ENCODE data around the gene OSBP2.
A peak's percentile ranks its signal among the peaks of the same experiment; 100 is the strongest.

Gene OSBP2

DNA sequence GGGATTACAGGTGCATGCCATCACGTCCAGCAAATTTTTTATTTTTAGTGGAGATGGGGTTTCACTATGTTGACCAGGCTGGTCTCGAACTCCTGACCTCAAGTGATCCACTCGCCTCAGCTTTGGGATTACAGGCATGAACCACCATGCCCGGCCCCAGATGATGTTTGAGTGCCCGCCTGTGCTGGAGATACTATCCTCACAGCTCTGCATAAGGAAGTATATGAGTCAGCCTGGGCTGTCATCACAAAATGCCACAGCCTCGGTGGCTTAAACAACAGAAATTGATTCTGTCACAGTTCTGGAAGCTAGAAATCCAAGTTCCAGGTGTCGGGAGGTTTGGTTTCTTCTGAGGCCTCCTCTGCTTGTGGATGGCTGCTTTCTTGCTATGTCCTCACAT lies 119.3 kb downstream of the OSBP2 start:
- Histone ChIP-seq H3K23ac (ENCODE audit: low read length in 2 of 2) (no peak overlapping the region), H3K27me3 (ENCODE audit: control insufficient read depth in 1 of 2, insufficient read depth in 1 of 2, low read length in 2 of 2) (peaks cover 0 to 9% of the 10 kb centered on the region in 2 experiments), H3K4me3 (ENCODE audit: insufficient read depth in 1 of 2, low read depth in 1 of 2, low read length in 2 of 2) (no peak overlapping the region), H3K36me3 (ENCODE audit: control insufficient read depth in 1 of 2, insufficient read depth in 2 of 2, low read depth in 1 of 2, low read length in 2 of 2) (no peaks in the 10 kb centered on the region), H4K91ac (ENCODE audit: low read length) (no peak overlapping the region), H2AFZ (ENCODE audit: low read depth, low read length) (no peak overlapping the region), H3K9me3 (ENCODE audit: control insufficient read depth, low read length) (no peaks in the 10 kb centered on the region), H2AK5ac (ENCODE audit: low read length, severe bottlenecking) (no peak overlapping the region), H3K27ac (ENCODE audit: low read length, poor library complexity, severe bottlenecking) (no peak overlapping the region), H2BK5ac (ENCODE audit: low read depth, low read length, poor library complexity, severe bottlenecking) (no peak overlapping the region), H2BK12ac (ENCODE audit: low read length in 2 of 2) (no peak overlapping the region), H4K8ac (ENCODE audit: low read length) (no peak overlapping the region), H2BK15ac (ENCODE audit: low read depth, poor library complexity, severe bottlenecking) (no peak overlapping the region), H3K4me2 (ENCODE audit: low read length, poor library complexity, severe bottlenecking) (no peak overlapping the region), H3K79me1 (replicated peaks; ENCODE audit: low read length, poor library complexity, severe bottlenecking) (no peaks in the 10 kb centered on the region), H2BK120ac (ENCODE audit: low read depth, low read length) (no peak overlapping the region), H3K18ac (ENCODE audit: low read depth in 1 of 2, low read length in 2 of 2) (no peak overlapping the region), H3K14ac (ENCODE audit: low read length in 2 of 2) (no peak overlapping the region), H3K4me1 (ENCODE audit: control insufficient read depth, insufficient read depth, low read depth, low read length) (peaks cover 3% of the 10 kb centered on the region), H3K4ac (ENCODE audit: low read depth in 1 of 2, low read length in 2 of 2) (no peak overlapping the region), H3K9ac (ENCODE audit: low read length) (no peak overlapping the region)
- DNase-seq: no peak
- WGBS: 76% methylated on average over 7 of the region's 7 CpGs

DNA sequence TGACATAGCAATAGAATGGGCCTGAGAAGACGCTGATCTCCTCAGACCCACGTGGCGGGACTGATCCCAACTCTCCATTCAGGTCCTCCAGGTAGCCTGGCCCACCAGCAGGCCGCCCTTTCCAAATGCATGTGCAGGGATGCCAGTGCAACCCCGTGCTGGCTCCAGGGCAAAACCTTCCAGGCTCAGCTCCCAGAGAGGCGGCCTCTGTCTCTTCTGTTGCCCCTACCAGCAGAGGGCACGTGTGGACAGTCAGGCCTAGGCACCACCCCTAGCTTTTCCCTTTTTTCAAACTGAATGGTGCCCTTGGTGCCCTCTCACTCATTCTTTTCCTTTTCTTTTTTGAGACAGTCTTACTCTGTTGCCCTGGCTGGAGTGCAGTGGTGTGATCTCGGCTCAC lies 121.7 kb downstream of the OSBP2 start:
- H3K4me1 ChIP-seq (ENCODE audit: control insufficient read depth, insufficient read depth, low read depth, low read length): peaks cover 2% of the 10 kb centered on the region
- H2BK12ac ChIP-seq (ENCODE audit: low read length in 2 of 2): no peak overlapping the region
- no peaks in the 10 kb centered on the region for H3K36me3 ChIP-seq (ENCODE audit: control insufficient read depth in 1 of 2, insufficient read depth in 2 of 2, low read depth in 1 of 2, low read length in 2 of 2)
- H3K27me3 ChIP-seq (ENCODE audit: control insufficient read depth in 1 of 2, insufficient read depth in 1 of 2, low read length in 2 of 2): peaks cover 3 to 30% of the 10 kb centered on the region in 2 experiments
- no peak overlapping the region for H2AFZ ChIP-seq (ENCODE audit: low read depth, low read length)
- H3K14ac ChIP-seq (ENCODE audit: low read length in 2 of 2): no peak overlapping the region
- H4K8ac ChIP-seq (ENCODE audit: low read length): no peak overlapping the region
- H3K9ac ChIP-seq (ENCODE audit: low read length): no peak overlapping the region
- 74% methylated on average over 7 of the region's 8 CpGs for WGBS
- no peak overlapping the region for H3K27ac ChIP-seq (ENCODE audit: low read length, poor library complexity, severe bottlenecking)
- H2BK120ac ChIP-seq (ENCODE audit: low read depth, low read length): no peak overlapping the region
- H2BK5ac ChIP-seq (ENCODE audit: low read depth, low read length, poor library complexity, severe bottlenecking): no peak overlapping the region
- H3K4me3 ChIP-seq (ENCODE audit: insufficient read depth in 1 of 2, low read depth in 1 of 2, low read length in 2 of 2): no peak overlapping the region
- H3K79me1 ChIP-seq (replicated peaks; ENCODE audit: low read length, poor library complexity, severe bottlenecking): no peaks in the 10 kb centered on the region
- no peaks in the 10 kb centered on the region for H3K9me3 ChIP-seq (ENCODE audit: control insufficient read depth, low read length)
- no peak for DNase-seq
- H3K18ac ChIP-seq (ENCODE audit: low read depth in 1 of 2, low read length in 2 of 2): no peak overlapping the region
- no peak overlapping the region for H3K4me2 ChIP-seq (ENCODE audit: low read length, poor library complexity, severe bottlenecking)
- H3K23ac ChIP-seq (ENCODE audit: low read length in 2 of 2): no peak overlapping the region
- H2BK15ac ChIP-seq (ENCODE audit: low read depth, poor library complexity, severe bottlenecking): no peak overlapping the region
- H2AK5ac ChIP-seq (ENCODE audit: low read length, severe bottlenecking): no peak overlapping the region
- no peak overlapping the region for H3K4ac ChIP-seq (ENCODE audit: low read depth in 1 of 2, low read length in 2 of 2)
- no peak overlapping the region for H4K91ac ChIP-seq (ENCODE audit: low read length)

DNA sequence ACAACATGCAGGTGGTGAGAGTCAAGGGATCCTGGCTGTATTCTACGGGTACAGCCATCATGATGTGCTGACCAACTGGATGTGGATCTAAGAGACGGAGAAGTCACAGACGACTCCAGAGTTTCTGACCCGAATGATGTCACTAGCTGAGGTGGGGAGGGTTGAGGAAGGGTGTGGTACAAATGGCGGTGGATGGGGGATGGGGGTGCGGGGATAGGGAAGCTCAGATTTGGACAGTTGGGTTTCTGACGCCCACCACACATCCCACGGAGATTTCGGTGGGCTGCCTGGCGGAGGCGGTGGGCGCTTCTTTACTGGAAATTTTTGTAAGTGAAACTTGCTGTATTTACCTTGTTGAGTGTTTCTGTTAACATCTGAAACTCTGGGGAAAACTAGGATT lies 126.7 kb downstream of the OSBP2 start:
- Histone ChIP-seq H2BK5ac (ENCODE audit: low read depth, low read length, poor library complexity, severe bottlenecking) (no peak overlapping the region), H3K4me1 (ENCODE audit: control insufficient read depth, insufficient read depth, low read depth, low read length) (peaks cover 11% of the 10 kb centered on the region), H2AK5ac (ENCODE audit: low read length, severe bottlenecking) (no peak overlapping the region), H3K79me1 (replicated peaks; ENCODE audit: low read length, poor library complexity, severe bottlenecking) (no peaks in the 10 kb centered on the region), H2BK120ac (ENCODE audit: low read depth, low read length) (no peak overlapping the region), H3K4ac (ENCODE audit: low read depth in 1 of 2, low read length in 2 of 2) (no peak overlapping the region), H3K27me3 (ENCODE audit: control insufficient read depth in 1 of 2, insufficient read depth in 1 of 2, low read length in 2 of 2) (peaks cover 19 to 79% of the 10 kb centered on the region in 2 experiments), H4K8ac (ENCODE audit: low read length) (no peak overlapping the region), H3K14ac (ENCODE audit: low read length in 2 of 2) (no peak overlapping the region), H4K91ac (ENCODE audit: low read length) (no peak overlapping the region), H3K36me3 (ENCODE audit: control insufficient read depth in 1 of 2, insufficient read depth in 2 of 2, low read depth in 1 of 2, low read length in 2 of 2) (peaks cover 0 to 3% of the 10 kb centered on the region in 2 experiments), H3K18ac (ENCODE audit: low read depth in 1 of 2, low read length in 2 of 2) (no peak overlapping the region), H2BK15ac (ENCODE audit: low read depth, poor library complexity, severe bottlenecking) (no peak overlapping the region), H3K4me3 (ENCODE audit: insufficient read depth in 1 of 2, low read depth in 1 of 2, low read length in 2 of 2) (no peak overlapping the region), H2BK12ac (ENCODE audit: low read length in 2 of 2) (no peak overlapping the region), H3K9ac (ENCODE audit: low read length) (no peak overlapping the region), H3K4me2 (ENCODE audit: low read length, poor library complexity, severe bottlenecking) (no peak overlapping the region), H3K23ac (ENCODE audit: low read length in 2 of 2) (no peak overlapping the region), H3K9me3 (ENCODE audit: control insufficient read depth, low read length) (no peaks in the 10 kb centered on the region), H3K27ac (ENCODE audit: low read length, poor library complexity, severe bottlenecking) (no peak overlapping the region), H2AFZ (ENCODE audit: low read depth, low read length) (no peak overlapping the region)
- 84% methylated on average over 9 of the region's 12 CpGs for WGBS
- DNase-seq: no peak

- Histone ChIP-seq H3K14ac (ENCODE audit: low read length in 2 of 2) (no peak overlapping the region), H3K36me3 (ENCODE audit: control insufficient read depth in 1 of 2, insufficient read depth in 2 of 2, low read depth in 1 of 2, low read length in 2 of 2) (peaks cover 0 to 3% of the 10 kb centered on the region in 2 experiments), H2AK5ac (ENCODE audit: low read length, severe bottlenecking) (no peak overlapping the region), H2BK120ac (ENCODE audit: low read depth, low read length) (no peak overlapping the region), H3K18ac (ENCODE audit: low read depth in 1 of 2, low read length in 2 of 2) (no peak overlapping the region), H3K9me3 (ENCODE audit: control insufficient read depth, low read length) (no peaks in the 10 kb centered on the region), H2AFZ (ENCODE audit: low read depth, low read length) (no peak overlapping the region), H2BK15ac (ENCODE audit: low read depth, poor library complexity, severe bottlenecking) (no peak overlapping the region), H3K4me1 (ENCODE audit: control insufficient read depth, insufficient read depth, low read depth, low read length) (peaks cover 11% of the 10 kb centered on the region), H3K4ac (ENCODE audit: low read depth in 1 of 2, low read length in 2 of 2) (no peak overlapping the region), H4K8ac (ENCODE audit: low read length) (no peak overlapping the region), H3K4me3 (ENCODE audit: insufficient read depth in 1 of 2, low read depth in 1 of 2, low read length in 2 of 2) (peak overlapping the region in 1 of 2 experiments; percentile 78), H3K27me3 (ENCODE audit: control insufficient read depth in 1 of 2, insufficient read depth in 1 of 2, low read length in 2 of 2) (peaks cover 19 to 83% of the 10 kb centered on the region in 2 experiments), H3K4me2 (ENCODE audit: low read length, poor library complexity, severe bottlenecking) (peak overlapping the region; percentile 77), H2BK12ac (ENCODE audit: low read length in 2 of 2) (no peak overlapping the region), H2BK5ac (ENCODE audit: low read depth, low read length, poor library complexity, severe bottlenecking) (no peak overlapping the region), H3K9ac (ENCODE audit: low read length) (peak overlapping the region; percentile 69), H3K27ac (ENCODE audit: low read length, poor library complexity, severe bottlenecking) (no peak overlapping the region), H3K23ac (ENCODE audit: low read length in 2 of 2) (no peak overlapping the region), H4K91ac (ENCODE audit: low read length) (no peak overlapping the region), H3K79me1 (replicated peaks; ENCODE audit: low read length, poor library complexity, severe bottlenecking) (no peaks in the 10 kb centered on the region)
- WGBS: 42% methylated on average over 7 of the region's 8 CpGs
- DNase-seq: no peak
These were observed 127.2 kb downstream of the OSBP2 start for GRCh38 chr22:30821863-30822215.
